Caco-2 (cell line): Measurements from ENCODE around the gene SMAD1. TPM values are rescaled to one million over a fixed set of nuclear protein-coding genes. Genes with fewer than 3 reads are reported as not detected.

Experiments
- BruUV-seq: library from RNA; stranded (reverse); fragments of 400-500 nt; replicated peaks from 2 replicates; lab custom pipeline; 2021; lab: Mats Ljungman, UMichigan
- CTCF ChIA-PET: fragments of 300-600 bp; sonication (Branson Sonifier 250); formaldehyde crosslinking; loops from one replicate; lab custom pipeline; 2022; ENCODE audit warnings: antibody characterized with exemption; lab: Charles Lee
- POLR2A ChIA-PET: fragments of 300-600 bp; sonication (Branson Sonifier 250); formaldehyde crosslinking; loops from one replicate; lab custom pipeline; 2022; ENCODE audit warnings: antibody characterized with exemption; lab: Charles Lee
- DNase-seq, 2 experiments: peaks; one replicate each; pipeline versions ENCODE4 v3.0.0 to v3.0.0-alpha.2; 2020 to 2022
- H3K27me3 ChIP-seq: replicated peaks from 2 replicates; pipeline ENCODE4 v1.6.0; 2011; ENCODE audit warnings: low read length; ENCODE audit not compliant: control insufficient read depth, insufficient read depth
- H3K36me3 ChIP-seq: 2 replicates; pipeline ENCODE4 v1.5.1; 2011; ENCODE audit warnings: low read length; ENCODE audit not compliant: control insufficient read depth, insufficient read depth
- H3K4me1 ChIP-seq: fragments of 250-450 bp; sonication (Bioruptor Pico); 2 replicates; pipeline ENCODE4 v1.5.1; 2020; ENCODE audit warnings: mild to moderate bottlenecking
- H3K4me3 ChIP-seq: 2 replicates; pipeline ENCODE4 v1.5.1; 2011; ENCODE audit warnings: low read depth, mild to moderate bottlenecking, control low read depth, low read length
- H3K9me3 ChIP-seq: fragments of 250-450 bp; sonication (Bioruptor Pico); 2 replicates; pipeline ENCODE4 v1.5.1; 2020; ENCODE audit warnings: mild to moderate bottlenecking, moderate library complexity
- H3K27ac Mint-ChIP-seq: one replicate; pipeline ENCODE4 v1.8.0; 2022; ENCODE audit warnings: mixed read lengths; ENCODE audit not compliant: unreplicated experiment
- H3K27me3 Mint-ChIP-seq: one replicate; pipeline ENCODE4 v1.8.0; 2022; ENCODE audit warnings: mixed read lengths; ENCODE audit not compliant: insufficient read depth, unreplicated experiment
- H3K36me3 Mint-ChIP-seq: one replicate; pipeline ENCODE4 v1.8.0; 2022; ENCODE audit warnings: mild to moderate bottlenecking, mixed read lengths; ENCODE audit not compliant: insufficient read depth, unreplicated experiment
- H3K4me1 Mint-ChIP-seq: one replicate; pipeline ENCODE4 v1.8.0; 2022; ENCODE audit warnings: low read depth, mixed read lengths; ENCODE audit not compliant: unreplicated experiment
- H3K4me3 Mint-ChIP-seq: one replicate; pipeline ENCODE4 v1.8.0; 2022; ENCODE audit warnings: mild to moderate bottlenecking, moderate library complexity, mixed read lengths; ENCODE audit not compliant: unreplicated experiment
- H3K9me3 Mint-ChIP-seq: one replicate; pipeline ENCODE4 v1.8.0; 2022; ENCODE audit warnings: mixed read lengths; ENCODE audit not compliant: unreplicated experiment
- CTCF ChIP-seq, 2 experiments: fragments of 200-600 bp in 1 of 2; IDR thresholded peaks; 1 replicate in 1 of 2; 2 replicates in 1 of 2; pipeline versions ENCODE4 v1.5.1 to v1.8.0; 2011 to 2022; ENCODE audit warnings: antibody characterized with exemption in 1 of 2, control low read depth in 1 of 2, inconsistent platforms in 1 of 2, low read depth in 1 of 2, low read length in 1 of 2, mild to moderate bottlenecking in 1 of 2, moderate library complexity in 1 of 2; ENCODE audit not compliant: insufficient read depth in 1 of 2, severe bottlenecking in 1 of 2, unreplicated experiment in 1 of 2
- intact Hi-C: fragments of 100-400 bp; cut with micrococcal nuclease; formaldehyde crosslinking; loops from one replicate; pipeline ENCODE4 v1.10.0; 2022; ENCODE audit not compliant: unreplicated experiment
- total RNA-seq: library from RNA; stranded (reverse); gene quantifications from 2 replicates; pipeline ENCODE4 v1.2.3, GENCODE V29; 2022

The SMAD1 gene
- total RNA-seq, 1 experiment from 2014 or later = 4.9 TPM

- ChIA-PET POLR2A (interaction anchor here (0.6 kb wide), 2 partner anchors 454 to 1502 kb away, joined by 4 read pairs; no protein-coding TSS in a partner anchor), CTCF (no interaction called here)
- no peaks in the 10 kb centered on the region for H3K9me3 ChIP-seq
- Mint-ChIP-seq H3K27me3 (peaks cover 5% of the 10 kb centered on the region), H3K4me3 (no peak overlapping the region), H3K4me1 (peaks cover 8% of the 10 kb centered on the region), H3K9me3 (no peaks in the 10 kb centered on the region), H3K36me3 (no peaks in the 10 kb centered on the region), H3K27ac (no peak overlapping the region)
- no peaks in the 10 kb centered on the region for H3K4me1 ChIP-seq
- intact Hi-C loops = loop anchor here (2.0 to 10.0 kb wide), 2 partner anchors 132 to 248 kb away; partner anchors contain the start of gene MMAA
- no TSS peak for BruUV-seq
- no peaks in the 10 kb centered on the region for H3K27me3 ChIP-seq
- peak overlapping the region; percentile 58 for H3K4me3 ChIP-seq
- peak in 1 of 2 experiments; percentile 54 for DNase-seq
- TF ChIP-seq CTCF (IDR thresholded peaks at IDR 0.05; ENCODE audit: insufficient read depth in 1 of 2, low read depth in 1 of 2, low read length in 1 of 2, severe bottlenecking in 1 of 2, unreplicated experiment in 1 of 2) = peak in 1 of 2 experiments; percentile 17
- no peaks in the 10 kb centered on the region for H3K36me3 ChIP-seq
Observed at GRCh38 chr4:145482209-145483037, 770 bp downstream of the SMAD1 start.

GRCh38 chr4:145483514-145483913 is 1.9 kb downstream of the SMAD1 start:
- Histone ChIP-seq H3K27me3 (no peaks in the 10 kb centered on the region), H3K4me1 (no peaks in the 10 kb centered on the region), H3K4me3 (no peak overlapping the region), H3K9me3 (no peaks in the 10 kb centered on the region), H3K36me3 (no peaks in the 10 kb centered on the region)
- no peaks in the 10 kb centered on the region for H3K36me3 Mint-ChIP-seq
- ChIA-PET POLR2A (no interaction called here), CTCF (no interaction called here)
- intact Hi-C loops = loop anchor here (2.0 to 10.0 kb wide), 2 partner anchors 131 to 249 kb away; partner anchors contain the start of gene MMAA
- no peaks in the 10 kb centered on the region for H3K9me3 Mint-ChIP-seq
- no peak overlapping the region for H3K27ac Mint-ChIP-seq
- peaks cover 8% of the 10 kb centered on the region for H3K4me1 Mint-ChIP-seq
- H3K27me3 Mint-ChIP-seq = peaks cover 5% of the 10 kb centered on the region
- BruUV-seq = no TSS peak
- no peak for DNase-seq
- H3K4me3 Mint-ChIP-seq = no peak overlapping the region
- TF ChIP-seq CTCF (IDR thresholded peaks at IDR 0.05; ENCODE audit: insufficient read depth in 1 of 2, low read depth in 1 of 2, low read length in 1 of 2, severe bottlenecking in 1 of 2, unreplicated experiment in 1 of 2) = no peak

- ChIA-PET CTCF (no interaction called here), POLR2A (no interaction called here)
- no peaks in the 10 kb centered on the region for H3K9me3 ChIP-seq
- Mint-ChIP-seq H3K27me3 (peaks cover 3% of the 10 kb centered on the region), H3K4me1 (peaks cover 8% of the 10 kb centered on the region), H3K36me3 (no peaks in the 10 kb centered on the region), H3K4me3 (no peak overlapping the region), H3K9me3 (no peaks in the 10 kb centered on the region), H3K27ac (no peak overlapping the region)
- intact Hi-C loops = loop anchor here (10.0 kb wide), 1 partner anchor 130 kb away; the partner anchor contains the start of gene MMAA
- H3K27me3 ChIP-seq = no peaks in the 10 kb centered on the region
- no TSS peak for BruUV-seq
- no peak for DNase-seq
- no peak overlapping the region for H3K4me3 ChIP-seq
- no peaks in the 10 kb centered on the region for H3K36me3 ChIP-seq
- TF ChIP-seq CTCF (IDR thresholded peaks at IDR 0.05; ENCODE audit: insufficient read depth in 1 of 2, low read depth in 1 of 2, low read length in 1 of 2, severe bottlenecking in 1 of 2, unreplicated experiment in 1 of 2) = no peak
- H3K4me1 ChIP-seq = no peaks in the 10 kb centered on the region
Observed at GRCh38 chr4:145484225-145484846, 2.7 kb downstream of the SMAD1 start.
